Large intestine (tissue), 3 donors: ENCODE results near the gene IQSEC1. TPM values are rescaled to one million over a fixed set of nuclear protein-coding genes. Genes with fewer than 3 reads are reported as not detected.

Source experiments
- DNase-seq, 2 donors: peaks; one replicate each; pipeline versions ENCODE4 v3.0.0 to v3.0.0-alpha.2; 2013
- H3K27ac ChIP-seq: one replicate; pipeline ENCODE4 v1.5.1; 2013; ENCODE audit warnings: low read length
- H3K27me3 ChIP-seq: 2 replicates; pipeline ENCODE4 v1.6.1; 2013; ENCODE audit warnings: low read length; ENCODE audit not compliant: control insufficient read depth, insufficient read depth
- H3K36me3 ChIP-seq: 2 replicates; pipeline ENCODE4 v1.6.1; 2013; ENCODE audit warnings: low read length; ENCODE audit not compliant: control insufficient read depth, insufficient read depth
- H3K4me1 ChIP-seq: one replicate; pipeline ENCODE4 v1.6.1; 2013; ENCODE audit warnings: low read length; ENCODE audit not compliant: control insufficient read depth, insufficient read depth
- H3K4me3 ChIP-seq: one replicate; pipeline ENCODE4 v1.5.1; 2013; ENCODE audit warnings: low read length
- H3K9me3 ChIP-seq: one replicate; pipeline ENCODE4 v1.6.1; 2013; ENCODE audit warnings: mild to moderate bottlenecking, low read depth, low read length, moderate library complexity; ENCODE audit not compliant: control insufficient read depth
- WGBS: methylation state at CpG from one replicate; pipeline ENCODE4 v1.1.5; 2013; ENCODE audit warnings: low lambda C conversion rate; ENCODE audit not compliant: insufficient coverage; 5-methylcytosine and 5-hydroxymethylcytosine counted together
- polyA plus RNA-seq: library from polyadenylated mRNA; unstranded; fragments of 120-200 nt; gene quantifications from one replicate; pipeline ENCODE4 v1.2.1, GENCODE V29; 2013

The IQSEC1 gene
- polyA plus RNA-seq, 1 donor: 24.3 TPM

DNA sequence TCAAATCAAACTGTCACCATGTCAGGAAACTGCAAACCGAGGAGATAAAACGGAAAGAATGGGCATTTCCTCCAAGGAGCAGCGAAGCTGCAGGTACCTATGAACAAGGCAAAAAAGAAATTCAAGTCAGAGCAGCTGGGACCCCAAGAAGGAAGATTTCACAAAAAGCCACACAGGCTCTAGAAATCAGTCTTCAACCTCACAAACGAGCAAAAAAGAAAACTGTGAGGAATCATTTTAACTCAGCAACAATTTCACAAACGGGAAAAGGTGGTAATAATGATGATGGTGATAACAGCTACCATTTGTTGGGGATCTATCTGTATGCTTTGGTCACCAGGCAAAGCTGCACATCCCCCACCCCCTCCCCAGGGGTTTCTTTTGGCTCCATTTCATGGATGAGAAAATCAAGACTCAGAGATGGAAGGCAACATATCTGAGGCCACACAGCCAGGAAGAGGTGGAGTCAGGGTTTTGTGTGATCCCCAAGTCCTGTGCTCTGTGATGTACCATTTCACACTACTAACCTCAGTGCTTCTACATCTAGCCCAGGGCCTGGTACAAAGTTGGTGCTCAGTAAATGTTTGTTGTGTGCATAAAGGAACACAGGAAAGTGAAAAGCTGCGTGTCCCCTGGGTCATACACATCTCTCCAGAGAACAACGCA is 109.9 kb downstream of the IQSEC1 start:
- H3K27me3 ChIP-seq: no peaks in the 10 kb centered on the region
- H3K27ac ChIP-seq: no peak overlapping the region
- H3K9me3 ChIP-seq: no peaks in the 10 kb centered on the region
- H3K4me1 ChIP-seq: peaks cover 58% of the 10 kb centered on the region
- peaks cover 3% of the 10 kb centered on the region for H3K36me3 ChIP-seq
- 71% methylated on average over 1 of the region's 7 CpGs for WGBS
- no peak for DNase-seq
- H3K4me3 ChIP-seq: no peak overlapping the region

DNA sequence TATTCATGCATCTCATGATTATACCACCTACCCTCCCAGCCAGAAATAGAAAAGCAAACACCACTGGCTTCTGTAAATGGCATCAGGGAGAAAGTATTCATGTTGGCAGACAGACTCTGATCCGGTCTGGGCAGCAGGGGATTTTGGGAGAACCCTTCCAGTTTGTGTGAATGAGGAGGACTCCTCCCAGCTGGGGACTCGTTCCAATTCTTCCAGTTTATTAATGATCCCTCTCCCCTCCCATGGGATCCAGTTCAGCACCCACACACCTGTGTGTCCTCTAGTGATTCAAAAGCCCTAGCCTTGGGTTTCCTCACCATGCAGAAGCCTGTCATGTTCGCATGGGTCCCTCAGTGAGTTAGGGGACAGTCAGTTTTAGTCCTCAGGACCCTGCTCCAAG is 110.9 kb downstream of the IQSEC1 start:
- WGBS: no CpG with 5 or more reads among the region's 3 CpGs
- Histone ChIP-seq H3K27ac (no peak overlapping the region), H3K36me3 (peaks cover 3% of the 10 kb centered on the region), H3K27me3 (no peaks in the 10 kb centered on the region), H3K4me3 (no peak overlapping the region), H3K9me3 (no peaks in the 10 kb centered on the region), H3K4me1 (peaks cover 53% of the 10 kb centered on the region)
- DNase-seq: no peak

- DNase-seq: no peak
- peaks cover 52% of the 10 kb centered on the region for H3K4me1 ChIP-seq
- H3K36me3 ChIP-seq: peaks cover 3% of the 10 kb centered on the region
- no peak overlapping the region for H3K4me3 ChIP-seq
- H3K27me3 ChIP-seq: no peaks in the 10 kb centered on the region
- H3K27ac ChIP-seq: no peak overlapping the region
- H3K9me3 ChIP-seq: no peaks in the 10 kb centered on the region
- no CpG with 5 or more reads among the region's 1 CpG for WGBS
Measured at GRCh38 chr3:12961697-12962036, 111.6 kb downstream of the IQSEC1 start.

DNA sequence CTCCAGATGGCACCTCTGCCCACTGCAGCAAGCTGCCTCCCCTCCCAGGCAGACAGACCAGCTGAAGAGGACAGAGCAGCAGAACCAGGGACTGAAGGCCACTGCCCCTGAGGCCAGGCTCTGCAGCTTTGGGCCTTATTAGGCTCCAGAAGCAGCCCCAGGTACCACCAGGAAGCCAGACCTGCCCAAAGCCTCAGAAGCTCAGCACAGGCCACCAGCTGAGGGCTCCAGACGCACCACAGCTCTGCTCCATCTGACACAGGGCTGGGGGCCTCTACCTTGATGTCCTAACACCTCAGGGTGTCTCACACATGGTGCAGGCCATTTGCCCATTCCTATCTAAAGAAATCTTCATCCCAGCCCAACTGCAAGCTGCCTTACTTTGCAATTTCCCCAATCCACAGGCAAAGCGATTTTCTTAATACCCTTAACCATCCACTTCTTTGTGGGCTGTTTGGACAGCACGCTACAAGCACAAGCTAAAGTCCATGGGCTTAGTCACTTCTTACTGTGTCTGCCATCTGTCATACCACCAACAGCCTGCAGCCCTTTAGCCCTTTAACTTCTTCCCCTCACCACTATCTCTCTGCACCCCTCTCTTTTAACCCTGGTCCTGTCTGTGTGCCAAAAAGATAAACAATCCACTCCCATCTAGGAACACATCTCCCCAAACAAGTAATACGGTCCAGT is 112.1 kb downstream of the IQSEC1 start:
- peaks cover 47% of the 10 kb centered on the region for H3K4me1 ChIP-seq
- no peak overlapping the region for H3K4me3 ChIP-seq
- DNase-seq: peak in 1 of 2 donors; percentile 32
- 50% methylated on average over 2 of the region's 4 CpGs for WGBS
- H3K9me3 ChIP-seq: no peaks in the 10 kb centered on the region
- no peaks in the 10 kb centered on the region for H3K27me3 ChIP-seq
- H3K27ac ChIP-seq: no peak overlapping the region
- H3K36me3 ChIP-seq: peaks cover 3% of the 10 kb centered on the region

DNA sequence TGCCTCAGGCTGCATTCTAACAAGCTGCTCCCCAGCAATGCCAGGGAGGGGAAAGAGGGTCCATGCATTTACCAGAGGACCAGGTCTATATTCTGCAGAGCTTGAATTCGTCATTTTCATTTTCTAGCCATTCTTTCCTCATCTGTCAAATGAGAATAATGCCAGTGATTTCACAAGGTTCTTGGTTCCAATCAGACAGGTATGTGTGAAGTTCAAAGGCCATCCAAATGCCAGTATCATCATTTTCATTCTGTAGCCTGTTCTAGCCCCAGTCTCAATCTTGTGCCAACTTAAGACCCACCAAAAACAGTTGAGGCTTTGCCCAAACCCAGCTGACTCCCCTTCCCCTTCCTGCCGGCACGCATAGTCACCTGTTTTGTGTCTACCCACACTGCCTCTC is 112.7 kb downstream of the IQSEC1 start:
- no peak for DNase-seq

GRCh38 chr3:12959838-12960378 is 113.3 kb downstream of the IQSEC1 start:
- Histone ChIP-seq H3K9me3 (no peaks in the 10 kb centered on the region), H3K27ac (no peak overlapping the region), H3K4me1 (peaks cover 43% of the 10 kb centered on the region), H3K4me3 (no peak overlapping the region), H3K36me3 (peaks cover 3% of the 10 kb centered on the region), H3K27me3 (no peaks in the 10 kb centered on the region)
- DNase-seq: no peak
- 81% methylated on average over 3 of the region's 15 CpGs for WGBS

More for the DNA sequence above, 112.7 kb downstream of the IQSEC1 start:
- no peaks in the 10 kb centered on the region for H3K9me3 ChIP-seq
- no peak overlapping the region for H3K4me3 ChIP-seq
- no CpG with 5 or more reads among the region's 3 CpGs for WGBS
- peaks cover 3% of the 10 kb centered on the region for H3K36me3 ChIP-seq
- H3K27me3 ChIP-seq: no peaks in the 10 kb centered on the region
- H3K27ac ChIP-seq: no peak overlapping the region
- H3K4me1 ChIP-seq: peaks cover 43% of the 10 kb centered on the region

DNA sequence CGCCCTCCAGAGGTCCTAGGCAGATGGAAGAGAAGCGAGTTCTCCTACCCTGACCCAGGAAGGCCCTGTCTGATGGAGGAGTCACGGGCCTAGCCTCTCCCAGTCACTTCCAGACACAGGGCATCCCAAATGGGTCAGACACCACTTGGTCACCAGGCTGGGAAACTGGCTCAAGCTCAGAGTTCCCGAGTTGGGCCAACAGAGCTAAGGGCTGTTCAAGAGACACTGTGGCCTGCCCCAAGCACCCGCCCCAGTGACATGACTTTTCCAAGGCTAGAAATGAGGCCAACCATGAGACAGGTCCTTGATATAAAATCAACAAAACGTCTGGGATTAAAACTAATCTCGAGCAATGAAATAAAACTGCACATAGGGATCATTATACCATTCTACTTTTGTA is 113.8 kb downstream of the IQSEC1 start:
- Histone ChIP-seq H3K4me1 (peaks cover 43% of the 10 kb centered on the region), H3K9me3 (no peaks in the 10 kb centered on the region), H3K27me3 (no peaks in the 10 kb centered on the region), H3K4me3 (no peak overlapping the region), H3K27ac (no peak overlapping the region), H3K36me3 (peaks cover 3% of the 10 kb centered on the region)
- no peak for DNase-seq
- no CpG with 5 or more reads among the region's 7 CpGs for WGBS

DNA sequence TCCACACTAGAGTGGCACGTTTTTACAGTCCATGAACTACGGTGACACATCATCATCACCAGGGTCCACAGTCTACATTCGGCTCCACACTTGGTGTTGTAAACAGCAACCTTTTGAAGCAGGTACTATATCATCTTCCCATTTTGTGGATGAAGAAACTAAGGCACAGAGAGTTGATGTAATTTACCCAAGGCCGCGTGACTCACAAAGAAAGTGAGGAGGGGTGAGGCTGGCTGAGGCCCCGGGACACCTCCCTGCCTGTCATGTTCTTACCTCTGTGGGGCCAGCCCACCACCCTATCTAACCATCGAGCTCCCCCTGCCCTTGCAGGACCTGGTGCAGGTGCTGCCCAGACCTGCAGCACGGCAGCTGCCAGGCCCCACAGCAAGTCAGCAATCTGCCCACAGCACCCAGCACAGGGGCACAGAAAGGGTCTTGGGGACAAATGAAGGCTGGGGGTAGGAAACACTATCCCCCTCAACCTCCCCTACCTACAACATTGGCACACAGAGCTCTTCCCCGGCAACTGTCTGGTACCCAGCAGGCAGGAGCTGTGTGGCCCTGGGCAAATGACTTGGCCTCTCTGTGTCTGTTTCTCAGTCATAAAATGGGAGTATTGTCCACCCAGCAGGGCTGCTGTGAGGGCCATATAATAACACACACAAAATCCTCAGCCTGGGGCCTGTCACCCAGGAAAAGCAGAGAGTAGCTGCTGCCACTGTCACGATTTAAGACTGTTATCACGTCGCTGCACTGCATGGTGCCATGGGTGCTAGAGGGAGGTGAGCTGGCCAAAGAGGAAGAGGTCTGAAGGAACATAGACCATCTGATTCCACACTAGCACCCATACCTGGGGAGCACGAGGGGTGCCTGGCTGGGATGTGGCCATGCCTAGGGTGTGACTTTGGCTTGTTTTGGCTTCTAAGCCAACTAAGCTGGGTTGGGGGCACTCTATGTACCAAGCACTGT is 115.1 kb downstream of the IQSEC1 start:
- Histone ChIP-seq H3K4me3 (no peak overlapping the region), H3K27ac (no peak overlapping the region), H3K4me1 (peaks cover 34% of the 10 kb centered on the region), H3K36me3 (peaks cover 8% of the 10 kb centered on the region), H3K9me3 (no peaks in the 10 kb centered on the region), H3K27me3 (no peaks in the 10 kb centered on the region)
- no peak for DNase-seq
- WGBS: no CpG with 5 or more reads among the region's 13 CpGs

DNA sequence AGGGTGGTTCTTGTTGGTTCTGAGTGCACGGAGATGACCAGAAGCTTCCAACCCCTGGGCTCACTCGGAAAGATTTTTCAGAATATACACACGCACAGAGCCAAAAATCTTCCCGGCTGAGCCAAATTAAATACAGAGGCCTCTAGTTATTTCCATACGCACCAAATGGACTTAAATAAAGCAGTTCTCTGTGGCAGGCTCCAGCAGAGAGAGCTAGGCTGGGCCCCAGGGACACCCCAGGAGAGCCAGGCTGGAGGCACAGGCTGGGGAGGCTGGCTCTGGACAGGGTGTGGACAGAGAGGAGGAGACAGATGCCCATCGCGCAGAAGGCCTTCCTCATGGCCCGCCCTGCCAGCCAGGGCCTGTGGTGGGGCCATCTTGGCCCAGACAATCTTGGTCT is 115.9 kb downstream of the IQSEC1 start:
- Histone ChIP-seq H3K27me3 (no peaks in the 10 kb centered on the region), H3K27ac (no peak overlapping the region), H3K36me3 (peaks cover 9% of the 10 kb centered on the region), H3K4me1 (peaks cover 30% of the 10 kb centered on the region), H3K4me3 (no peak overlapping the region), H3K9me3 (no peaks in the 10 kb centered on the region)
- DNase-seq: no peak
- WGBS: no CpG with 5 or more reads among the region's 8 CpGs

GRCh38 chr3:12956316-12956660 is 116.9 kb downstream of the IQSEC1 start:
- Histone ChIP-seq H3K36me3 (peaks cover 8% of the 10 kb centered on the region), H3K9me3 (no peaks in the 10 kb centered on the region), H3K27me3 (no peaks in the 10 kb centered on the region), H3K27ac (no peak overlapping the region), H3K4me3 (no peak overlapping the region), H3K4me1 (peaks cover 26% of the 10 kb centered on the region)
- WGBS: no CpG with 5 or more reads among the region's 5 CpGs
- DNase-seq: no peak
